IPS-20b (cell line): ENCODE data around the gene STAP2.

Source experiments
- H3K27ac ChIP-seq: one replicate; pipeline ENCODE4 v1.5.1; 2013; ENCODE audit warnings: low read length
- H3K27me3 ChIP-seq: 2 replicates; pipeline ENCODE4 v1.6.1; 2013; ENCODE audit warnings: mild to moderate bottlenecking, low read length, inconsistent platforms; ENCODE audit not compliant: insufficient read depth
- H3K36me3 ChIP-seq: 2 replicates; pipeline ENCODE4 v1.6.1; 2013; ENCODE audit warnings: low read depth, mild to moderate bottlenecking, inconsistent platforms, low read length, moderate library complexity; ENCODE audit not compliant: insufficient read depth
- H3K4me1 ChIP-seq: 2 replicates; pipeline ENCODE4 v1.6.1; 2013; ENCODE audit warnings: mild to moderate bottlenecking, control low read depth, inconsistent platforms, low read length, moderate library complexity; ENCODE audit not compliant: insufficient read depth
- H3K4me3 ChIP-seq: 2 replicates; pipeline ENCODE4 v1.5.1; 2013; ENCODE audit warnings: mild to moderate bottlenecking, low read length, inconsistent platforms
- H3K9ac ChIP-seq: 2 replicates; pipeline ENCODE4 v1.6.1; 2013; ENCODE audit warnings: low read depth, mild to moderate bottlenecking, inconsistent platforms, low read length, moderate library complexity
- H3K9me3 ChIP-seq: 2 replicates; pipeline ENCODE4 v1.6.1; 2013; ENCODE audit warnings: mild to moderate bottlenecking, low read depth, low read length, inconsistent platforms; ENCODE audit not compliant: insufficient read depth

STAP2 gene

GRCh38 chr19:4368128-4368820 lies 29.6 kb upstream of the STAP2 start:
- Histone ChIP-seq H3K36me3 (peaks cover 13% of the 10 kb centered on the region; the same call in 1 of the 2 replicates), H3K9me3 (no peaks in the 10 kb centered on the region), H3K4me3 (no peak overlapping the region), H3K9ac (no peak overlapping the region), H3K27ac (no peak overlapping the region), H3K4me1 (peaks cover 7% of the 10 kb centered on the region; the same call in 1 of the 2 replicates), H3K27me3 (no peaks in the 10 kb centered on the region)

- Histone ChIP-seq H3K9ac (no peak overlapping the region), H3K4me1 (peaks cover 7% of the 10 kb centered on the region; the same call in 1 of the 2 replicates), H3K4me3 (no peak overlapping the region), H3K36me3 (peaks cover 18% of the 10 kb centered on the region; the same call in 1 of the 2 replicates), H3K27ac (no peak overlapping the region), H3K9me3 (no peaks in the 10 kb centered on the region), H3K27me3 (no peaks in the 10 kb centered on the region)
These were observed 29.1 kb upstream of the STAP2 start for GRCh38 chr19:4367781-4368127.

GRCh38 chr19:4367336-4367723 lies 28.7 kb upstream of the STAP2 start:
- H3K9ac ChIP-seq: no peak overlapping the region
- H3K27me3 ChIP-seq: no peaks in the 10 kb centered on the region
- no peak overlapping the region for H3K4me3 ChIP-seq
- H3K27ac ChIP-seq: no peak overlapping the region
- peaks cover 7% of the 10 kb centered on the region; the same call in 1 of the 2 replicates for H3K4me1 ChIP-seq
- no peaks in the 10 kb centered on the region for H3K9me3 ChIP-seq
- H3K36me3 ChIP-seq: peaks cover 20% of the 10 kb centered on the region

GRCh38 chr19:4366666-4367335 lies 28.2 kb upstream of the STAP2 start:
- Histone ChIP-seq H3K9me3 (no peaks in the 10 kb centered on the region), H3K4me3 (no peak overlapping the region), H3K36me3 (peaks cover 26% of the 10 kb centered on the region), H3K27me3 (no peaks in the 10 kb centered on the region), H3K27ac (no peak overlapping the region), H3K9ac (no peak overlapping the region), H3K4me1 (peaks cover 7% of the 10 kb centered on the region; the same call in 1 of the 2 replicates)

GRCh38 chr19:4365791-4366665 lies 27.4 kb upstream of the STAP2 start:
- Histone ChIP-seq H3K9ac (no peak overlapping the region; the same call in 1 of the 2 replicates), H3K36me3 (peaks cover 31% of the 10 kb centered on the region), H3K27me3 (no peaks in the 10 kb centered on the region), H3K27ac (no peak overlapping the region), H3K4me1 (peaks cover 7% of the 10 kb centered on the region; the same call in 1 of the 2 replicates), H3K4me3 (no peak overlapping the region), H3K9me3 (no peaks in the 10 kb centered on the region)

- Histone ChIP-seq H3K9ac (no peak overlapping the region; the same call in 1 of the 2 replicates), H3K36me3 (peaks cover 38% of the 10 kb centered on the region), H3K27ac (no peak overlapping the region), H3K4me1 (peaks cover 7% of the 10 kb centered on the region; the same call in 1 of the 2 replicates), H3K27me3 (no peaks in the 10 kb centered on the region), H3K9me3 (no peaks in the 10 kb centered on the region), H3K4me3 (no peak overlapping the region)
These were observed 26.7 kb upstream of the STAP2 start for GRCh38 chr19:4365341-4365740.

- 0 out of 2 replicates have a peak, but pooled peaks cover 4% of the 10 kb centered on the region for H3K4me1 ChIP-seq
- peaks cover 45% of the 10 kb centered on the region for H3K36me3 ChIP-seq
- no peak overlapping the region for H3K27ac ChIP-seq
- H3K27me3 ChIP-seq: no peaks in the 10 kb centered on the region
- H3K9ac ChIP-seq: no peak overlapping the region
- no peak overlapping the region for H3K4me3 ChIP-seq
- no peaks in the 10 kb centered on the region for H3K9me3 ChIP-seq
These were observed 25.1 kb upstream of the STAP2 start for GRCh38 chr19:4363571-4364304.

- H3K9me3 ChIP-seq: no peaks in the 10 kb centered on the region
- no peak overlapping the region for H3K4me3 ChIP-seq
- no peaks in the 10 kb centered on the region for H3K4me1 ChIP-seq
- peaks cover 49% of the 10 kb centered on the region for H3K36me3 ChIP-seq
- no peaks in the 10 kb centered on the region for H3K27me3 ChIP-seq
- H3K9ac ChIP-seq: no peak overlapping the region
- no peak overlapping the region for H3K27ac ChIP-seq
These were observed 24.4 kb upstream of the STAP2 start for GRCh38 chr19:4362831-4363545.

GRCh38 chr19:4362101-4362828 lies 23.6 kb upstream of the STAP2 start:
- Histone ChIP-seq H3K4me3 (no peak overlapping the region), H3K4me1 (no peaks in the 10 kb centered on the region), H3K9ac (no peak overlapping the region), H3K27me3 (no peaks in the 10 kb centered on the region), H3K36me3 (peaks cover 54% of the 10 kb centered on the region), H3K27ac (no peak overlapping the region), H3K9me3 (no peaks in the 10 kb centered on the region)
